ENCODE measurements around the gene PCED1B. TPM values are rescaled to one million over a fixed set of nuclear protein-coding genes. Genes with fewer than 3 reads are reported as not detected.

Gene PCED1B
- total RNA-seq, 1 experiment from 2014 or later, result 0.86 TPM

- ATAC-seq, result no peak
These were observed 12.2 kb upstream of the PCED1B start for GRCh38 chr12:47067176-47067575.

More at GRCh38 chr12:47067176-47067575, 12.2 kb upstream of the PCED1B start:
- no peak for DNase-seq (ENCODE audit: low read depth, low spot score)
- no peaks in the 10 kb centered on the region for H3K9me3 ChIP-seq (ENCODE audit: control insufficient read depth in 1 of 2, insufficient read depth in 1 of 2, low read depth in 1 of 2, low read length in 2 of 2)
- H4K20me1 ChIP-seq (ENCODE audit: insufficient read depth), result no peaks in the 10 kb centered on the region
- no peaks in the 10 kb centered on the region for H3K36me3 ChIP-seq (ENCODE audit: control insufficient read depth in 1 of 2, insufficient read depth in 2 of 2, low read length in 2 of 2)
- no peak overlapping the region for H2AFZ ChIP-seq (ENCODE audit: low read depth, low read length, poor library complexity, severe bottlenecking)
- H3K79me2 ChIP-seq (ENCODE audit: insufficient read depth, low read length), result no peaks in the 10 kb centered on the region
- ChIA-PET POLR2A (no interaction called here), CTCF (no interaction called here), RAD21 (ENCODE audit: low non-redundant PET in 1 of 2, low total read pairs in 2 of 2, uncharacterized antibody in 2 of 2, unreplicated experiment in 2 of 2) (no interaction called here)
- H3K27me3 ChIP-seq (ENCODE audit: insufficient read depth, low read length), result no peaks in the 10 kb centered on the region
- intact Hi-C loops (cut with micrococcal nuclease), result no loop called here
- BruUV-seq (replicated peaks), result no TSS peak
- TF ChIP-seq REST (IDR thresholded peaks at IDR 0.05; ENCODE audit: low read depth) (no peak), CBX3 (IDR thresholded peaks at IDR 0.05; ENCODE audit: low read depth) (no peak), EZH2phosphoT487 (IDR thresholded peaks at IDR 0.05; ENCODE audit: borderline replicate concordance) (no peak), CEBPB (IDR thresholded peaks at IDR 0.05; ENCODE audit: low read depth) (no peak), JUND (IDR thresholded peaks at IDR 0.05) (no peak), ELF1 (IDR thresholded peaks at IDR 0.05; ENCODE audit: borderline replicate concordance, low read depth) (no peak), POLR2A (IDR thresholded peaks at IDR 0.05; ENCODE audit: borderline replicate concordance, extremely low read depth, insufficient read depth, insufficient read length) (no peak), POLR2AphosphoS5 (IDR thresholded peaks at IDR 0.05; ENCODE audit: low read depth, low read length) (no peak), SP1 (IDR thresholded peaks at IDR 0.05; ENCODE audit: low read depth) (no peak), RAD21 (IDR thresholded peaks at IDR 0.05; ENCODE audit: low read depth) (no peak), TCF7L2 (IDR thresholded peaks at IDR 0.05; ENCODE audit: borderline replicate concordance, extremely low read depth, insufficient read depth, insufficient read length) (no peak), SIN3A (IDR thresholded peaks at IDR 0.05; ENCODE audit: low read depth) (no peak), SRF (IDR thresholded peaks at IDR 0.05; ENCODE audit: low read depth) (no peak)
- TF ChIP-seq, protein P1, sequence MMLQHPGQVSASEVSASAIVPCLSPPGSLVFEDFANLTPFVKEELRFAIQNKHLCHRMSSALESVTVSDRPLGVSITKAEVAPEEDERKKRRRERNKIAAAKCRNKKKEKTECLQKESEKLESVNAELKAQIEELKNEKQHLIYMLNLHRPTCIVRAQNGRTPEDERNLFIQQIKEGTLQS (IDR thresholded peaks at IDR 0.05), result no peak
- TF ChIP-seq, protein P2, sequence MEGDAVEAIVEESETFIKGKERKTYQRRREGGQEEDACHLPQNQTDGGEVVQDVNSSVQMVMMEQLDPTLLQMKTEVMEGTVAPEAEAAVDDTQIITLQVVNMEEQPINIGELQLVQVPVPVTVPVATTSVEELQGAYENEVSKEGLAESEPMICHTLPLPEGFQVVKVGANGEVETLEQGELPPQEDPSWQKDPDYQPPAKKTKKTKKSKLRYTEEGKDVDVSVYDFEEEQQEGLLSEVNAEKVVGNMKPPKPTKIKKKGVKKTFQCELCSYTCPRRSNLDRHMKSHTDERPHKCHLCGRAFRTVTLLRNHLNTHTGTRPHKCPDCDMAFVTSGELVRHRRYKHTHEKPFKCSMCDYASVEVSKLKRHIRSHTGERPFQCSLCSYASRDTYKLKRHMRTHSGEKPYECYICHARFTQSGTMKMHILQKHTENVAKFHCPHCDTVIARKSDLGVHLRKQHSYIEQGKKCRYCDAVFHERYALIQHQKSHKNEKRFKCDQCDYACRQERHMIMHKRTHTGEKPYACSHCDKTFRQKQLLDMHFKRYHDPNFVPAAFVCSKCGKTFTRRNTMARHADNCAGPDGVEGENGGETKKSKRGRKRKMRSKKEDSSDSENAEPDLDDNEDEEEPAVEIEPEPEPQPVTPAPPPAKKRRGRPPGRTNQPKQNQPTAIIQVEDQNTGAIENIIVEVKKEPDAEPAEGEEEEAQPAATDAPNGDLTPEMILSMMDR (IDR thresholded peaks at IDR 0.05 in 2 of 3, conservative IDR thresholded peaks at IDR 0.05 in 1 of 3; ENCODE audit: borderline replicate concordance in 1 of 3, insufficient read depth in 1 of 3, low read depth in 2 of 3, low read length in 2 of 3), result no peak
- TF ChIP-seq, protein P3, sequence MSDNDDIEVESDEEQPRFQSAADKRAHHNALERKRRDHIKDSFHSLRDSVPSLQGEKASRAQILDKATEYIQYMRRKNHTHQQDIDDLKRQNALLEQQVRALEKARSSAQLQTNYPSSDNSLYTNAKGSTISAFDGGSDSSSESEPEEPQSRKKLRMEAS (IDR thresholded peaks at IDR 0.05), result no peak
- TF ChIP-seq, protein P4, sequence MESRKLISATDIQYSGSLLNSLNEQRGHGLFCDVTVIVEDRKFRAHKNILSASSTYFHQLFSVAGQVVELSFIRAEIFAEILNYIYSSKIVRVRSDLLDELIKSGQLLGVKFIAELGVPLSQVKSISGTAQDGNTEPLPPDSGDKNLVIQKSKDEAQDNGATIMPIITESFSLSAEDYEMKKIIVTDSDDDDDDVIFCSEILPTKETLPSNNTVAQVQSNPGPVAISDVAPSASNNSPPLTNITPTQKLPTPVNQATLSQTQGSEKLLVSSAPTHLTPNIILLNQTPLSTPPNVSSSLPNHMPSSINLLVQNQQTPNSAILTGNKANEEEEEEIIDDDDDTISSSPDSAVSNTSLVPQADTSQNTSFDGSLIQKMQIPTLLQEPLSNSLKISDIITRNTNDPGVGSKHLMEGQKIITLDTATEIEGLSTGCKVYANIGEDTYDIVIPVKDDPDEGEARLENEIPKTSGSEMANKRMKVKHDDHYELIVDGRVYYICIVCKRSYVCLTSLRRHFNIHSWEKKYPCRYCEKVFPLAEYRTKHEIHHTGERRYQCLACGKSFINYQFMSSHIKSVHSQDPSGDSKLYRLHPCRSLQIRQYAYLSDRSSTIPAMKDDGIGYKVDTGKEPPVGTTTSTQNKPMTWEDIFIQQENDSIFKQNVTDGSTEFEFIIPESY (IDR thresholded peaks at IDR 0.05; ENCODE audit: extremely low read depth, insufficient replicate concordance, low read length), result no peak
- H3K9me2 ChIP-seq (ENCODE audit: insufficient read depth), result no peaks in the 10 kb centered on the region
- H3K27ac ChIP-seq (ENCODE audit: low read depth, low read length), result no peak overlapping the region
- no peak overlapping the region for H3K4me2 ChIP-seq (ENCODE audit: low read length)
- no peak overlapping the region for H3K9ac ChIP-seq (ENCODE audit: low read length)
- H3K4me1 ChIP-seq (ENCODE audit: control insufficient read depth in 1 of 2, insufficient read depth in 2 of 2, low read length in 2 of 2), result no peaks in the 10 kb centered on the region
- no peak overlapping the region for H3K4me3 ChIP-seq (replicated peaks in 1 of 2; ENCODE audit: low read depth in 1 of 2, low read length in 2 of 2)

Data from HCT116 (cell line).